SK-N-SH (cell line): Measurements from ENCODE around the gene PAXX. TPM values are rescaled to one million over a fixed set of nuclear protein-coding genes. Genes with fewer than 3 reads are reported as not detected.

Experiments used
- CTCF ChIA-PET: fragments of 300-600, 350-600 bp; formaldehyde crosslinking; extraction: SDS; loops from one replicate; lab custom pipeline; 2021; lab: Yijun Ruan, JAX
- POLR2A ChIA-PET: fragments of 350-600 bp; sonication (Branson Sonifier 250); formaldehyde crosslinking; extraction: SDS; loops from one replicate; lab custom pipeline; 2020; ENCODE audit warnings: antibody characterized with exemption, inconsistent platforms; lab: Yijun Ruan, JAX
- DNase-seq: peaks from one replicate; pipeline ENCODE4 v3.0.0; 2012
- H2AFZ ChIP-seq: fragments of 200-600 bp; sonication (generic); 2 replicates; pipeline ENCODE4 v1.8.1; 2016; ENCODE audit warnings: antibody characterized with exemption, mild to moderate bottlenecking, low read depth
- H3F3A ChIP-seq: fragments of 200-600 bp; sonication (generic); replicated peaks from 2 replicates; pipeline ENCODE3; 2016; ENCODE audit warnings: antibody characterized with exemption, mild to moderate bottlenecking; ENCODE audit not compliant: insufficient read depth
- H3K27ac ChIP-seq, 2 experiments: fragments of 200-500 bp in 1 of 2; fragments of 200-600 bp in 1 of 2; sonication (Bioruptor generic) in 1 of 2; sonication (generic), shearing (Covaris generic) in 1 of 2; 2 replicates each; pipeline versions ENCODE4 v1.5.1 to v1.6.1; 2014 to 2016; ENCODE audit warnings: low read depth in 2 of 2, inconsistent platforms in 1 of 2, low read length in 1 of 2, mild to moderate bottlenecking in 1 of 2, mixed read lengths in 1 of 2
- H3K27me3 ChIP-seq: fragments of 200-600 bp; sonication (generic), shearing (Covaris generic); 2 replicates; pipeline ENCODE4 v1.6.1; 2016; ENCODE audit warnings: mixed run types; ENCODE audit not compliant: insufficient read depth
- H3K36me3 ChIP-seq, 2 experiments: fragments of 200-500 bp in 1 of 2; fragments of 200-600 bp in 1 of 2; sonication (Bioruptor generic) in 1 of 2; sonication (generic) in 1 of 2; replicated peaks in 1 of 2; 2 replicates each; pipeline versions ENCODE3 to v1.5.1; 2014 to 2016; ENCODE audit warnings: low read length in 1 of 2, mild to moderate bottlenecking in 1 of 2; ENCODE audit not compliant: insufficient read depth in 2 of 2, control insufficient read depth in 1 of 2
- H3K4me1 ChIP-seq, 2 experiments: fragments of 200-500 bp in 1 of 2; fragments of 200-600 bp in 1 of 2; sonication (Bioruptor generic) in 1 of 2; sonication (generic), shearing (Covaris generic) in 1 of 2; 2 replicates each; pipeline versions ENCODE4 v1.5.1 to v1.6.1; 2014 to 2016; ENCODE audit warnings: low read depth in 1 of 2, low read length in 1 of 2, mixed run types in 1 of 2; ENCODE audit not compliant: insufficient read depth in 2 of 2, control insufficient read depth in 1 of 2
- H3K4me2 ChIP-seq: fragments of 200-600 bp; sonication (generic), shearing (Covaris generic); 2 replicates; pipeline ENCODE4 v1.6.1; 2017; ENCODE audit warnings: mixed run types
- H3K4me3 ChIP-seq, 2 experiments: fragments of 200-500 bp in 1 of 2; fragments of 200-600 bp in 1 of 2; sonication (Bioruptor generic) in 1 of 2; sonication (generic), shearing (Covaris generic) in 1 of 2; 2 replicates each; pipeline versions ENCODE4 v1.5.1 to v1.8.1; 2014 to 2016; ENCODE audit warnings: low read depth in 2 of 2, inconsistent platforms in 1 of 2, low read length in 1 of 2, mild to moderate bottlenecking in 1 of 2, mixed read lengths in 1 of 2, moderate library complexity in 1 of 2
- H3K79me2 ChIP-seq: fragments of 200-600 bp; sonication (generic); 2 replicates; pipeline ENCODE4 v1.8.1; 2017; ENCODE audit warnings: mild to moderate bottlenecking; ENCODE audit not compliant: insufficient read depth
- H3K9ac ChIP-seq: fragments of 200-600 bp; sonication (generic); 2 replicates; pipeline ENCODE4 v1.6.1; 2017; ENCODE audit warnings: mixed run types
- H3K9me2 ChIP-seq: fragments of 200-600 bp; sonication (generic); 2 replicates; pipeline ENCODE4 v1.6.1; 2017; ENCODE audit warnings: mixed run types
- H3K9me3 ChIP-seq: fragments of 200-600 bp; sonication (generic); 2 replicates; pipeline ENCODE4 v1.6.1; 2017; ENCODE audit warnings: mixed run types, mild to moderate bottlenecking, moderate library complexity
- H4K20me1 ChIP-seq: fragments of 200-600 bp; sonication (generic); 2 replicates; pipeline ENCODE4 v1.6.1; 2017; ENCODE audit warnings: mild to moderate bottlenecking, mixed run types; ENCODE audit not compliant: insufficient read depth
- ELF1 ChIP-seq: IDR thresholded peaks from 2 replicates; pipeline ENCODE4 v1.4.0; 2012
- EP300 ChIP-seq, 2 experiments: IDR thresholded peaks; 2 replicates each; pipeline versions ENCODE4 v1.4.0 to v1.6.1; 2012; ENCODE audit warnings: borderline replicate concordance in 1 of 2, low read depth in 1 of 2, low read length in 1 of 2
- EZH2phosphoT487 ChIP-seq: fragments of 200-600 bp; sonication (generic); IDR thresholded peaks from 2 replicates; pipeline ENCODE4 v1.6.1; 2017; ENCODE audit warnings: low read depth, mixed run types, mild to moderate bottlenecking, antibody characterized with exemption, moderate library complexity, borderline replicate concordance
- FOXJ3 ChIP-seq: sonication (generic); formaldehyde crosslinking; IDR thresholded peaks from 2 replicates; pipeline ENCODE4 v1.5.1; 2020; ENCODE audit warnings: mild to moderate bottlenecking, missing genetic modification reagents
- FOXM1 ChIP-seq: IDR thresholded peaks from 2 replicates; pipeline ENCODE4 v1.4.0; 2012; ENCODE audit warnings: low read depth, mild to moderate bottlenecking
- GABPA ChIP-seq: IDR thresholded peaks from 2 replicates; pipeline ENCODE4 v1.4.0; 2012; ENCODE audit warnings: low read depth, mild to moderate bottlenecking
- MXI1 ChIP-seq: IDR thresholded peaks from 2 replicates; pipeline ENCODE4 v1.6.1; 2012; ENCODE audit warnings: mild to moderate bottlenecking, low read depth, low read length, improper control_type of control experiment
- POLR2AphosphoS5 ChIP-seq: IDR thresholded peaks from 2 replicates; pipeline ENCODE4 v1.6.1; 2012; ENCODE audit warnings: low read depth, low read length
- RAD21 ChIP-seq: IDR thresholded peaks from 2 replicates; pipeline ENCODE4 v1.6.1; 2012; ENCODE audit warnings: mild to moderate bottlenecking, low read length
- RXRA ChIP-seq: IDR thresholded peaks from 2 replicates; pipeline ENCODE4 v1.4.0; 2012; ENCODE audit warnings: low read depth, mild to moderate bottlenecking, borderline replicate concordance
- SMC3 ChIP-seq: IDR thresholded peaks from 2 replicates; pipeline ENCODE4 v1.6.1; 2012; ENCODE audit warnings: low read depth, low read length, improper control_type of control experiment
- TAF1 ChIP-seq: IDR thresholded peaks from 2 replicates; pipeline ENCODE4 v1.6.1; 2012; ENCODE audit warnings: low read depth, mild to moderate bottlenecking, low read length, moderate library complexity, borderline replicate concordance
- YY1 ChIP-seq: IDR thresholded peaks from 2 replicates; pipeline ENCODE4 v1.4.0; 2012; ENCODE audit warnings: low read depth, mild to moderate bottlenecking
- WGBS: methylation state at CpG from one replicate; pipeline ENCODE4 v1.1.6; 2017; ENCODE audit warnings: low lambda C conversion rate; 5-methylcytosine and 5-hydroxymethylcytosine counted together
- polyA plus RNA-seq, 3 experiments: library from polyadenylated mRNA; depleted of rRNA; stranded (reverse); fragments of >200 nt; gene quantifications; 2 replicates each; pipeline ENCODE4 v1.2.3, GENCODE V29; 2012
- TF ChIP-seq, protein P1 (sequence below): fragments of 150-350 bp; IDR thresholded peaks from 2 replicates; pipeline ENCODE4 v1.6.1; 2016; ENCODE audit warnings: mild to moderate bottlenecking, low read depth, low read length
- TF ChIP-seq, protein P2 (sequence below): IDR thresholded peaks from 2 replicates; pipeline ENCODE4 v1.4.0; 2012; ENCODE audit warnings: low read depth, borderline replicate concordance
- TF ChIP-seq, protein P3 (sequence below): IDR thresholded peaks from 2 replicates; pipeline ENCODE4 v1.4.0; 2012; ENCODE audit warnings: low read depth
- TF ChIP-seq, protein P4 (sequence below): IDR thresholded peaks from 2 replicates; pipeline ENCODE4; 2012
- TF ChIP-seq, protein P5 (sequence below): IDR thresholded peaks from 2 replicates; pipeline ENCODE4 v1.6.1; 2012; ENCODE audit warnings: mild to moderate bottlenecking, low read depth, low read length, moderate library complexity

PAXX gene
- polyA plus RNA-seq, 1 of the 3 experiments (the other 2 are of a cell fraction): 52.9 TPM

DNA sequence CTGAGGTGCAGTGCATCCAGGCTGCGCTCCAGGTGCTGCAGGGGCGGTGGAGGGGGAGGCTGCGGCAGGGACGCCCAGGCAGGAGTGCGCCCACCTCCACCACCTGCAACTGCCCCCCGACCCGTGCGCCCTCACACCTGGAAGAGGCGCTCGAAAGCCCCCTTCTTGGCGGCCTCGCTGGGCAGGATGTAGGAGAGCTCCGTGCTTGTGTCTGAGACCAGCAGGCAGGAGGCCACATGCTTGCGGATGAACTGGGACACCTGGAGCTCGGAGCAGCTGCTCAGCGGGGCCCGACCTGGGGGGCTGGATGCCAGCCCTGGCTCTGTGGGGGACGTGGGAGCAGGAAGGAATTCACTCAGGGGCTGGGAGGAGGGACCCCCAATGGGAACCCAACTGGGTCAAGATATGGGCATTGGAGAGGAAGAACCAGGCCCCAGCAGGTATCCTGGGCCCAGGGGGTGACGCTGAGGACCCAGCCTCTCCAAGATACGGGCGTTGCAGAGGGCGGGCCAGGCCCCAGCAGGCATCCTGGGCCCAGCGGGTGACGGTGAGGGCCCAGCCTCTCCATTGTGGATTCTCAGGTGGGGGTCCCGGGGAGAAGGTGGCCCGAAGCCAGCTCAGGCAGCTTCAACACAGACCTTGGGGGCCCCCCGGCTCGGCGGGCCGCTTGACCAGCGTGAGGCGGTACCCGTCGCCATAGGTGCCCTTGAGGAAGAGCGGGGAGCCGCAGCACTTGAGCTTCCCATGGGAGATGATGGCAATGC is 22.7 kb downstream of the PAXX start:
- WGBS: 94% methylated on average over 21 of the region's 36 CpGs
- Histone ChIP-seq H3K36me3 (peaks cover 0 to 17% of the 10 kb centered on the region in 2 experiments), H3K4me2 (no peak overlapping the region), H3K4me3 (no peak overlapping the region), H2AFZ (no peak overlapping the region), H3K79me2 (no peaks in the 10 kb centered on the region), H3K4me1 (no peaks in the 10 kb centered on the region), H4K20me1 (no peaks in the 10 kb centered on the region), H3K9me2 (no peaks in the 10 kb centered on the region), H3F3A (no peaks in the 10 kb centered on the region), H3K27me3 (no peaks in the 10 kb centered on the region), H3K27ac (no peak overlapping the region), H3K9me3 (no peaks in the 10 kb centered on the region), H3K9ac (no peak overlapping the region)
- TF ChIP-seq FOXJ3 (CRISPR knock-in tag) (no peak), FOXM1 (no peak), POLR2AphosphoS5 (no peak), ELF1 (no peak), SMC3 (no peak), RAD21 (no peak), GABPA (no peak), MXI1 (no peak)
- TF ChIP-seq, protein P1, sequence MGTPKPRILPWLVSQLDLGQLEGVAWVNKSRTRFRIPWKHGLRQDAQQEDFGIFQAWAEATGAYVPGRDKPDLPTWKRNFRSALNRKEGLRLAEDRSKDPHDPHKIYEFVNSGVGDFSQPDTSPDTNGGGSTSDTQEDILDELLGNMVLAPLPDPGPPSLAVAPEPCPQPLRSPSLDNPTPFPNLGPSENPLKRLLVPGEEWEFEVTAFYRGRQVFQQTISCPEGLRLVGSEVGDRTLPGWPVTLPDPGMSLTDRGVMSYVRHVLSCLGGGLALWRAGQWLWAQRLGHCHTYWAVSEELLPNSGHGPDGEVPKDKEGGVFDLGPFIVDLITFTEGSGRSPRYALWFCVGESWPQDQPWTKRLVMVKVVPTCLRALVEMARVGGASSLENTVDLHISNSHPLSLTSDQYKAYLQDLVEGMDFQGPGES: no peak
- CTCF ChIA-PET: interaction anchor here (0.6 to 1.6 kb wide), 4 partner anchors 10 to 14 kb away, joined by 3 to 6 read pairs (median 4); no protein-coding TSS in a partner anchor
- no peak for DNase-seq
- POLR2A ChIA-PET: interaction anchor here (1.2 kb wide), 1 partner anchor 23 kb away, joined by 3 read pairs; no protein-coding TSS in a partner anchor

DNA sequence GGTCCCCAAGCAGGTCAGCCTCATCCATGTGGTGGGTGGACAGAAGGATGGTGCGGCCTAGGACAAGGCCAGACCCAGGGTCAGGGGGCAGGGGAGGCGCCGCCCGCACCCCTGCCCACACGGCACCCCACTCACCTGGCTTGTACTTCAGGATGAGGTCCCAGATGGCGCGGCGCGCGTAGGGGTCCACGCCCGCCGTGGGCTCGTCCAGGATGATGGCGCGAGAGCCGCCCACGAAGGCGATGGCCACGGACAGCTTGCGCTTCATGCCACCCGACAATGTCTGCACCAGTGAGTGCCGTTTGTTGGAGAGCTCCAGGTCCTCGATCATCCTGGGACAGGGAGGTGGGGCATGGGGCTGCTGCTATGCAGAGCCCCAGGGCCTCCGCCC is 23.3 kb downstream of the PAXX start:
- DNase-seq: no peak
- ChIA-PET POLR2A (no interaction called here), CTCF (interaction anchor here (0.6 to 1.1 kb wide), 4 partner anchors 9 to 20 kb away, joined by 3 to 4 read pairs (median 4); no protein-coding TSS in a partner anchor)
- no peak overlapping the region for H3K4me3 ChIP-seq
- H3K27me3 ChIP-seq: no peaks in the 10 kb centered on the region
- no peak overlapping the region for H3K9ac ChIP-seq
- H4K20me1 ChIP-seq: no peaks in the 10 kb centered on the region
- no peaks in the 10 kb centered on the region for H3K4me1 ChIP-seq
- H3F3A ChIP-seq: no peaks in the 10 kb centered on the region
- H3K9me2 ChIP-seq: no peaks in the 10 kb centered on the region
- H2AFZ ChIP-seq: no peak overlapping the region
- H3K79me2 ChIP-seq: no peaks in the 10 kb centered on the region
- H3K9me3 ChIP-seq: no peaks in the 10 kb centered on the region
- no peak overlapping the region for H3K4me2 ChIP-seq
- H3K27ac ChIP-seq: no peak overlapping the region
- peaks cover 0 to 17% of the 10 kb centered on the region in 2 experiments for H3K36me3 ChIP-seq
- WGBS: 97% methylated on average over 20 of the region's 25 CpGs
- TF ChIP-seq POLR2AphosphoS5: no peak
- no peak for TF ChIP-seq YY1
- TF ChIP-seq, protein P2, sequence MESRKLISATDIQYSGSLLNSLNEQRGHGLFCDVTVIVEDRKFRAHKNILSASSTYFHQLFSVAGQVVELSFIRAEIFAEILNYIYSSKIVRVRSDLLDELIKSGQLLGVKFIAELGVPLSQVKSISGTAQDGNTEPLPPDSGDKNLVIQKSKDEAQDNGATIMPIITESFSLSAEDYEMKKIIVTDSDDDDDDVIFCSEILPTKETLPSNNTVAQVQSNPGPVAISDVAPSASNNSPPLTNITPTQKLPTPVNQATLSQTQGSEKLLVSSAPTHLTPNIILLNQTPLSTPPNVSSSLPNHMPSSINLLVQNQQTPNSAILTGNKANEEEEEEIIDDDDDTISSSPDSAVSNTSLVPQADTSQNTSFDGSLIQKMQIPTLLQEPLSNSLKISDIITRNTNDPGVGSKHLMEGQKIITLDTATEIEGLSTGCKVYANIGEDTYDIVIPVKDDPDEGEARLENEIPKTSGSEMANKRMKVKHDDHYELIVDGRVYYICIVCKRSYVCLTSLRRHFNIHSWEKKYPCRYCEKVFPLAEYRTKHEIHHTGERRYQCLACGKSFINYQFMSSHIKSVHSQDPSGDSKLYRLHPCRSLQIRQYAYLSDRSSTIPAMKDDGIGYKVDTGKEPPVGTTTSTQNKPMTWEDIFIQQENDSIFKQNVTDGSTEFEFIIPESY: no peak
- TF ChIP-seq FOXM1: no peak
- no peak for TF ChIP-seq EZH2phosphoT487
- TF ChIP-seq, protein P3, sequence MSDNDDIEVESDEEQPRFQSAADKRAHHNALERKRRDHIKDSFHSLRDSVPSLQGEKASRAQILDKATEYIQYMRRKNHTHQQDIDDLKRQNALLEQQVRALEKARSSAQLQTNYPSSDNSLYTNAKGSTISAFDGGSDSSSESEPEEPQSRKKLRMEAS: no peak
- no peak for TF ChIP-seq TAF1
- TF ChIP-seq GABPA: no peak
- TF ChIP-seq RXRA: no peak
- TF ChIP-seq, protein P4, sequence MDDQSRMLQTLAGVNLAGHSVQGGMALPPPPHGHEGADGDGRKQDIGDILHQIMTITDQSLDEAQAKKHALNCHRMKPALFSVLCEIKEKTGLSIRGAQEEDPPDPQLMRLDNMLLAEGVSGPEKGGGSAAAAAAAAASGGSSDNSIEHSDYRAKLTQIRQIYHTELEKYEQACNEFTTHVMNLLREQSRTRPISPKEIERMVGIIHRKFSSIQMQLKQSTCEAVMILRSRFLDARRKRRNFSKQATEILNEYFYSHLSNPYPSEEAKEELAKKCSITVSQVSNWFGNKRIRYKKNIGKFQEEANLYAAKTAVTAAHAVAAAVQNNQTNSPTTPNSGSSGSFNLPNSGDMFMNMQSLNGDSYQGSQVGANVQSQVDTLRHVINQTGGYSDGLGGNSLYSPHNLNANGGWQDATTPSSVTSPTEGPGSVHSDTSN: no peak
- TF ChIP-seq, protein P5, sequence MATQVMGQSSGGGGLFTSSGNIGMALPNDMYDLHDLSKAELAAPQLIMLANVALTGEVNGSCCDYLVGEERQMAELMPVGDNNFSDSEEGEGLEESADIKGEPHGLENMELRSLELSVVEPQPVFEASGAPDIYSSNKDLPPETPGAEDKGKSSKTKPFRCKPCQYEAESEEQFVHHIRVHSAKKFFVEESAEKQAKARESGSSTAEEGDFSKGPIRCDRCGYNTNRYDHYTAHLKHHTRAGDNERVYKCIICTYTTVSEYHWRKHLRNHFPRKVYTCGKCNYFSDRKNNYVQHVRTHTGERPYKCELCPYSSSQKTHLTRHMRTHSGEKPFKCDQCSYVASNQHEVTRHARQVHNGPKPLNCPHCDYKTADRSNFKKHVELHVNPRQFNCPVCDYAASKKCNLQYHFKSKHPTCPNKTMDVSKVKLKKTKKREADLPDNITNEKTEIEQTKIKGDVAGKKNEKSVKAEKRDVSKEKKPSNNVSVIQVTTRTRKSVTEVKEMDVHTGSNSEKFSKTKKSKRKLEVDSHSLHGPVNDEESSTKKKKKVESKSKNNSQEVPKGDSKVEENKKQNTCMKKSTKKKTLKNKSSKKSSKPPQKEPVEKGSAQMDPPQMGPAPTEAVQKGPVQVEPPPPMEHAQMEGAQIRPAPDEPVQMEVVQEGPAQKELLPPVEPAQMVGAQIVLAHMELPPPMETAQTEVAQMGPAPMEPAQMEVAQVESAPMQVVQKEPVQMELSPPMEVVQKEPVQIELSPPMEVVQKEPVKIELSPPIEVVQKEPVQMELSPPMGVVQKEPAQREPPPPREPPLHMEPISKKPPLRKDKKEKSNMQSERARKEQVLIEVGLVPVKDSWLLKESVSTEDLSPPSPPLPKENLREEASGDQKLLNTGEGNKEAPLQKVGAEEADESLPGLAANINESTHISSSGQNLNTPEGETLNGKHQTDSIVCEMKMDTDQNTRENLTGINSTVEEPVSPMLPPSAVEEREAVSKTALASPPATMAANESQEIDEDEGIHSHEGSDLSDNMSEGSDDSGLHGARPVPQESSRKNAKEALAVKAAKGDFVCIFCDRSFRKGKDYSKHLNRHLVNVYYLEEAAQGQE: no peak
- TF ChIP-seq ELF1: no peak
- no peak for TF ChIP-seq EP300 (IDR thresholded peaks at IDR 0.05; ENCODE audit: borderline replicate concordance in 1 of 2, low read depth in 1 of 2, low read length in 1 of 2)
